ENCODE results near the gene C1orf35. TPM values are rescaled to one million over a fixed set of nuclear protein-coding genes. Genes with fewer than 3 reads are reported as not detected.

Gene C1orf35
- total RNA-seq: 1 to 10 TPM; 5.2 to 7.3 TPM

DNA sequence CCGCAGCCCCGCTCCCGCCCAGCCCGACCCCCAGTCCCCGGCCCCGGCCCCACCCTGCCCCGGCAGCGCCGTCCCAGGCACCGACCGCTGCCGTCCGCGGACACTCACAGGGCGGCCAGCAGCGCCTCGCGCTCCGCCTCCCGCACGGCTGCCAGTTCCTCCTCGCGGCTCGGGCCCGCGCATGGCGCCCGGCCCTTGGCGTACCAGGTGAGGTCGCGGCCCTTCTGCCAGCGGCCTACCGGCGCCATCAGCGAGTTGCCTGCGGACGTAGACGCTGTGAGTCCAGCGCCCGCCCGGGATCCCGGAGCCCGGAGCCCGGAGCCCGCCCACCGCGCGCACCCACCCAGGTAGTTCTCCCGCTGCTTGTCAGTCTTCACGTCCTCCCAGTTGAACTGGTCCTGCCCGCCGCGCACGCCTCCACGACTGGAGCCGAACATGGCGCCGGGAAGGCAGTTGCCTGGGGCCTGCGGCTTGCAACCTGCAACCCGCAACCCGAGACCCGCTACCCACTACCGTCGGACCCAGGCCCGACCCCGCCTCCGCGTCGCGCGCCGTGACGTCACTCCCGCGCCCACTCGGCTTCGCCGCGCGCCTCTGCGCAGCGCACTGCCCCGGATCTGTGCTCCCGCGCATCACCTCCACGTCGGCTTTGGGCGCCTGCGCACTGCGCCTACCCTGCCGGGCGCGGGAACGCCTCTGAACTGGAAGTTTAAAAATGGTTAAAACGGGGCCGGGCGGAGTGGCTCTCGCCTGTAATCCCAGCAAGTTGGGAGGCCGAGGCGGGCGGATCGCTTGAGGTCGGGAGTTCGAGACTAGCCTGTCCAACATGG is at the start of gene C1orf35:
Gene C1orf35 (minus strand): TSS at position 535 of the 830 bp plus-strand sequence. CDS start 98 bp downstream, at position 437.

DNA sequence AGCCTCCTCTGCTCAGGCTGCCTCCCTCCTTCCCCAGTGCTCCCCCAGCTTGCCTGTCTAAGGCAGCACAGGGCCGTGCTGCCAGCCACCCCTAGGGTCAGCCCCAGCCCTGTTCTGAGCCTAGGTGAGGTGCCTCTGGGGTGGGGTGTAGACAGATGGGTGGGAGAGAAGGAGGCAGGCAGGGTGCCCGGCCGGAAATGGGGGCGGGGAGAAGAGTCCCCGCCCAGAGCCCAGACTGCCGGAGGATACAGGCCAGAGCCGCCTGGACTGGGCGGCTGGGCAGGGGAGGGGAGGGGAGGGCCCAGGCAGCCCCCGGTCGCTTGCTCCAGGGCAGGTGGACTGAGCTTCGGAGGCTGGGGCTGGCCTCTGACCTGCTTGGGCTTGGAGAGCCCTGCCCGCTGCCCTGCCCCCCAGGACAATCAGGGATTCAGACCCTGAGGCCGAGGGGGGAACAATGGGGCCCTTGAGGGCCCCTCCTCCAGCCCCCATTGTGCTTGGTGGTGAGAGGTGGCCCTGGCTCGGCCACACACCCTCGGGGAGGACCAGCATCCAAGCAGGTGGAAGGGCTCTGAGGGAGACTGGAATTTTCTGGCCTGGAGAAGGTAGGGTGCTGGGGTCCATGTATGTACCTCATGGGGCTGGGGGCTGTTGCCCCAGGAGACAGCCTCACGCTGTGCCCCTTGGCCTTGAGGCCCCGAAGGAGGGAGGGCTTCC is 46.4 kb upstream of the C1orf35 start, which contains the start of gene GJC2:
Gene GJC2 (plus strand): TSS at position 525 of the 714 bp plus-strand sequence. CDS start 7,829 bp downstream, outside the sequence.

GRCh38 chr1:228139931-228140723 is 37.0 kb upstream of the C1orf35 start, which contains the start of gene GUK1:
GUK1 (plus strand) TSS chr1:228140279; CDS start chr1:228140303, 24 bp downstream.

DNA sequence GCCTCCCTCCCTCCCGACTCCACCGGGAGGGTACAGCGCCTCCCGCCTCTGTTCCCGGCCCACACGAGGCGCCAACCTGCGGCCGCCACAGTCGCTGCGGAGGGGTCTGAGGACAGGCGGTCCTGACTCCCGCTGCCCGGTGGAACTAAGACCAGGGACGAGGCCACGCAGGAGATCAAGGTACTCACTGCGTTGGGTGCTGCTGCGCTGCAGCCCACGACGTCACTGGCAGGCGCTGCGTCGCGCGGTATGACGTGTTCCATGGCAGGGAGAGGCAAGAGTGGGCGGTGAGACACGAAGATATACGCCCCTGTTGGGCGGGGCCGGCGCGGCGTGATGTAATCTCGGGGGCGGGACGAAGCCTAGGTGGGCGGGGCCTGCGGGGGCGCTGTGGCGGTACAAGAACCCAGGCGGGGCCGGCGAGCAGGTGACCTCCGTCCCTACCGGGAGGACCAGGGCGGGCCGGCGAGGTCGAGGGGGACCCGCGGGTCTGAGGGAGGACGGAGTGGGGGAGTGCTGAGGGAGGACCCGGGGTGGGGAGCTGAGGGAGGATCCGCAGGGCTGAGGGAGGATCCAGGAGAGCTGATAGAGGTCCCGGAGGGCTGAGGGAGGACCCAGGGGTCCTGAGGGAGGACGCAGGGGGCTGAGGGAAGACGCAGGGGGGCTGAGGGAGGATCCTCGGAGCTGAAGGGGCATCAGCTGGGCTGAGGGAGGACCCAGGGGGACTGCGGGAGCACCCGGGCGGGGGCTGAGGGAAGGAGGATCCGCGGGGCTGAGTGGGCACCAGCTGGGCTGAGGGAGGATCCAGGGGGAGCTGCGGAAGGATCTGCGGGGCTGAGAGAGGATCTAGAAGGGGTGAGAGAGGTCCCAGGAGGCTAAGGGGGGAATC is 6.2 kb upstream of the C1orf35 start, which contains the start of gene MRPL55:
Gene MRPL55 (minus strand): TSS at position 227 of the 889 bp plus-strand sequence. CDS start 1,039 bp downstream, outside the sequence.

GRCh38 chr1:228082214-228082917 is 20.8 kb downstream of the C1orf35 start, which contains the start of gene ARF1:
ARF1 (plus strand) TSS chr1:228082708; CDS start chr1:228097115, 14,407 bp downstream.

Small RNA genes lying within 50 kb of the gene (small RNA-seq; reads per million reads assigned to genes)
- gene AL359510.1: 0 reads per million in 2 donors

Other genes with a start within 250 kb of the C1orf35 start
- under 1 TPM in 1 of 2 donors, not detected in 1; under 0.01 TPM for gene WNT9A, start 155.4 kb downstream of the C1orf35 start, total RNA-seq
- not detected for gene WNT3A, start 96.3 kb downstream of the C1orf35 start, total RNA-seq
- gene ARF1, start 20.6 kb downstream of the C1orf35 start, total RNA-seq: 100 to 1,000 TPM; 207 to 321 TPM
- 10 to 100 TPM; 52.7 to 74.6 TPM for gene MRPL55, start 6.0 kb upstream of the C1orf35 start, total RNA-seq
- gene GUK1, start 37.0 kb upstream of the C1orf35 start, total RNA-seq: 100 to 1,000 TPM; 211 to 251 TPM
- gene GJC2, start 46.6 kb upstream of the C1orf35 start, total RNA-seq: under 1 TPM; under 0.01 TPM
- 1 to 10 TPM; 1.7 to 2.4 TPM for gene IBA57, start 62.5 kb upstream of the C1orf35 start, total RNA-seq
- gene OBSCN, start 104.7 kb upstream of the C1orf35 start, total RNA-seq: 1 to 10 TPM; 3.4 to 5.7 TPM